VCaP (cell line): Measurements from ENCODE around the gene MICOS13.

Experiments
- H3K27ac ChIP-seq: fragments of 450-650 bp; 2 replicates; pipeline ENCODE4 v1.5.1; 2017
- TF ChIP-seq, protein P1 (sequence below): fragments of 450-650 bp; conservative IDR thresholded peaks from 2 replicates; pipeline ENCODE4 v1.5.1; 2017; ENCODE audit warnings: mild to moderate bottlenecking, moderate library complexity

The MICOS13 gene

DNA sequence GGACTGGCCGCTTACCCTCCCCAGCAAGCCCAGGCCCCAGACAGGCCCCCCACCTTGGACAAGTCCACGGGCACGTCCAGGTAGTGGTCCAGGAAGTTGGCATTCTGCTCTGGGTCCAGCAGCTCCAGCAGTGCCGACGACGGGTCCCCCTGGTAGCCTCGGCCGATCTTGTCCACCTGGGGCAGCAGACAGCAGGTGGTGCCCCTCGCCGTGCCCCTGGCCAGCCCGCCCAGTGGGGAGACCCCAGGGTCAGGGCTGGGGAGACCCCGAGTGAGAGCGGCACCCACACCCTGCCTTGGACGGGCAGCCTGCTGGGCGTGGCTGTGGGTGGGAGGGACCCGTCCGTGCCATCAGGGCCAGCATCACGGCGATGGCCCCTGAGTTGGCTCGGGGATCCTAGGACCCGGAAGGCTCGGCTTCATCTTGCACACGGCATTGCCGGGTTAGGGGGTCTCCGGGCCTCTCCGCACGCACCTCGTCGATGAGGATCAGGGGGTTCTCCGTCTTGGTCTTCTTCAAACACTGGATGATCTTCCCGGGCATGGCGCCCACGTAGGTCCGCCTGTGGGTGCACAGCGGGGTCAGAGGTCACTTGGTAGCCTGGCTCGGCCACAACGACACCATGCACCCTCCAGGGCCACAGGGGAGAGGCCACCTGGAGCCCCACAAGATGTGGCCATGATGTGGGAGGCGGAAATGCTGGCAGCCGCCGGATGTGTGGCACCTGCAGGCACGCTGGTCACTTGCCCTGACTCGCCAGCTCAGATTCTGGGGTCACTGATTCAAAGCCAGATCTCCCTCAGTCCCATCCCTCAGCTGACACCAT, 16.1 kb upstream of the MICOS13 start:
- TF ChIP-seq, protein P1, sequence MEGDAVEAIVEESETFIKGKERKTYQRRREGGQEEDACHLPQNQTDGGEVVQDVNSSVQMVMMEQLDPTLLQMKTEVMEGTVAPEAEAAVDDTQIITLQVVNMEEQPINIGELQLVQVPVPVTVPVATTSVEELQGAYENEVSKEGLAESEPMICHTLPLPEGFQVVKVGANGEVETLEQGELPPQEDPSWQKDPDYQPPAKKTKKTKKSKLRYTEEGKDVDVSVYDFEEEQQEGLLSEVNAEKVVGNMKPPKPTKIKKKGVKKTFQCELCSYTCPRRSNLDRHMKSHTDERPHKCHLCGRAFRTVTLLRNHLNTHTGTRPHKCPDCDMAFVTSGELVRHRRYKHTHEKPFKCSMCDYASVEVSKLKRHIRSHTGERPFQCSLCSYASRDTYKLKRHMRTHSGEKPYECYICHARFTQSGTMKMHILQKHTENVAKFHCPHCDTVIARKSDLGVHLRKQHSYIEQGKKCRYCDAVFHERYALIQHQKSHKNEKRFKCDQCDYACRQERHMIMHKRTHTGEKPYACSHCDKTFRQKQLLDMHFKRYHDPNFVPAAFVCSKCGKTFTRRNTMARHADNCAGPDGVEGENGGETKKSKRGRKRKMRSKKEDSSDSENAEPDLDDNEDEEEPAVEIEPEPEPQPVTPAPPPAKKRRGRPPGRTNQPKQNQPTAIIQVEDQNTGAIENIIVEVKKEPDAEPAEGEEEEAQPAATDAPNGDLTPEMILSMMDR: no peak
- H3K27ac ChIP-seq: no peak overlapping the region

DNA sequence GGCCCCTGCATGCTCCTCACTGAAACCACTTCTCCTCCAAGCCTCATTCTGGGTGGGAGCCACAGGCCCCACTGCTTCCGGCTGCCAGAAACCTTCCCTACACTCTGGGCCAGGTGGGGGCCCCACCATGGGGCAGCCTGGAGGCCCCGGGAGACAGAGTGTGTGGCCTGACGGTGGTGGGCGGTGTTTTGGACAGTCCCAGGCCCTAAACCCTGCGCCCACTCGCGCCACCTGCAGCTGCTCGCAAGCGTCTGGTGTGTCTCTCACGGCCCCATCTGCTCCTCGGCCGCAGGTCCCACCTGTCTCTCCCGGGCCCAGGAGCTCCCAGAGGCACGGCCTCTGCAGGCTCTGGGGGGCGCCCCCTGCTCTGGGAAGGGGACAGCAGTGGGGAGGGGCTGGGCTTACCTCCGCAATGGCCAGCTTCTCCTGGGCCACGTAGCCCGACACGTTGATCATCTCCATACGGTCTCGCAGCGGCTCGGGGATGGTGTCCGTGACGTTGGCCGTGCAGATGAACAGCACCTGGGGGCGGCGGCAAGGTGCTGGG, 15.4 kb upstream of the MICOS13 start:
- TF ChIP-seq, protein P1: no peak
- H3K27ac ChIP-seq: no peak overlapping the region

DNA sequence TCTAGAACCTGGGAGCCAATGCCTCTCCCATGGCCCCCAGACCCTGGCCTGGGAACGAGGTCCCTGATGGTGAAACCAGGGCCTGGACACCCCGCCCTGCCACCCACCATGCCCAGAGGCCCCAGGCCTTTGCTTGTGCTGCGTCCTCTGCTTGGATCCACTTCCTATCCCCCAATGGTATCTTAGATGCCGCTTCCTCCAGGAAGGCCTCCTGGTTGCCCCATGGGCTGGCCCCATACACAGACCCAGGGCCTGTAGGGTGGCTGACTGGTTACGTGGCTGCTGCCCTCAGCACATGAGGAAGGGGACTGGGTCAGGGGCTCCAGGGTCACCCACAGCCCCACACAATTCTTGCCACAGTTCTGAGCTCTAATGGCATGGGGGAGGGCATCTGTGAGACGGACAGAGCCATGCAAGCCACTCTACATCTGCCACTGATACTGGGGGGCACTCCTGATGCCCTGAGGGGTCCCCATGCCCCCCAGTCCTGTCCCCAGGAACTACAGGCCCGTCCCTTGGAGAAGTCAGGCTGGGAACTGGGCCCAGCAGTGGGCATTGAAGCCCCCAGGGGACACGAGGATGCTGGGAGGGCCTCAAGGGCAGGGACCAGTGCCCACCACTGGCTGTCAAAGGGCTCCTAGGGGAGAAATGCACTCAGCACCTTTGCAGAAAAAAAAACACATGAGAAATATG, 14.8 kb upstream of the MICOS13 start:
- no peak overlapping the region for H3K27ac ChIP-seq
- TF ChIP-seq, protein P1: no peak

DNA sequence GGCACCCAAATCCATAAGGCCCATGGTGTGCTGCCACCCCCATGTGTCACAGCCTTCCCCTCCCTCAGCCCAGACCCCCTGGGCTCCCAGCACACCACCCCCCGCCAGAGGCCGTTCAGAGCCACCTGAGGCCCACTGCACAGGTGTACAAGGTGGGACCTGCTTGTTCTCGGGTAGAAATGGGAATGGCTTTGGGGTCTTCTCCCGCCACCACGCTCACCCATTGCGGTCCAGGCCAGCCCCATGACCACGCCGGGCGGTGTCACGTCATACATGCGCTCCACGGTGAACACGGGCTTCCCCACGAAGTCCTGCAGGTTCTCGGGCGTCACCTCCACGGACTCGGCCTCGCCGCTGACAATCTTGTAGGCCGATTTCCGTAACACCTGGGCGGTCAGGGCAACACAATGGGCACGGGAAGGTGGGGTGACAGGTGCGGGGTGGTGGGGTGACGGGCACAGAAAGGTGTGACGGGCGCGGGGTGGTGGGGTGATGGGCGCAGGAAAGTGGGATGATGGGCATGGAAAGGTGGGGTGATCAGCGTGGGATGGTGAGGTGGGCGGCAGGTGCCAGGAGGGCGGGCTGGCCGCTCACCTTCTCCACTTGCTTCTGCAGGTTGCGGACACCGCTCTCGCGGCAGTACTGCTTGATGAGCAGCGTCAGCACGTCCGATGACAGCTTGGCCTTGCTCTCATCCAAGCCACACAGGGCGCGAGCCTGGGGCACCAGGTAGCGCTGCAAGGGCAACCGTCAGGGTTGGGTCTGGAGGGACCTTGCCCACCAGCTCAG, 14.0 kb upstream of the MICOS13 start:
- TF ChIP-seq, protein P1: no peak
- no peak overlapping the region for H3K27ac ChIP-seq

DNA sequence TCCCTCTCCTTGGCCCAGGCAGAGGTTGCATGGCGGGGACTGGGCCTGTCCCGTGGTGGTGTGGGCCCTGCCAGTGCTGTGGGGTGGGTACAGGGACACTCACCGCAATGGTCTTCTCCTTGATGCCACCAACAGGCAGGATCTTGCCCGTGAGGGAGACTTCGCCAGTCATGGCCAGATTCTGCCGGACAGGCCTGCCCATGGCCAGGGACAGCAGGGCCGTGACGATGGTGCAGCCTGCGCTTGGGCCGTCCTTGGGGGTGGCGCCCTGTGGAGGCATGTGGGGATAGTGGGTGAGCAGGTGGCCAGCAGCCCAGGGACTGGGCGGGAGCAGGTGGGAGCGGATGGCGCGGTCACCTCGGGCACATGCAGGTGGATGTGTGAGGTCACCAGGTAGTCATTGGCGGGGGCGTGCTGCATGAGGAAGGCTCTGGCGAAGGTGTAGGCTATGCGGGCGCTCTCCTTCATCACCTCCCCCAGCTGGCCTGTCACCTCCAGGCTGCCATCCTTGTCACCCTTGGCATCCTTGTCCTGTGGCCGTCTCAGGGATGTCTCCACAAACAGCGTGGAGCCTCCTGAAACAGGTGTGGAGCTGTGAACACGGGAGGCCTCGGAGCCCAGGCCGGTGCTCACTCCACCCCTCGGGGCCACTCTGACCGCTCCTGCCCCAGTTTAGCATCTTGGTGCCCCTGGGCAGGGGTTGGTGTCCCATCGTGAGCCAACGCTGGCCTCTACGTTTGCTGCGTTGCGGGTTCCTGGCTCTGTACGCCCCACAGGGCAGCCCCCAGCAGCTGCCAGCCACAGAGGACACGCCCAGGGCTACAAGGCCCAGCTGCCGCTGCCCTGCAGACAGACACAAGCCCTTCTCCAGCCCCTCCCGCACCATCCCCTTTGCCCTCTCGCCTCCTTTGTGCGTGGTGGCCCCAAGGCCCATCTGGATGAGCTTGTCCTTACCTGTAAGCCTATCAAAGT, 13.2 kb upstream of the MICOS13 start:
- TF ChIP-seq, protein P1: no peak
- no peak overlapping the region for H3K27ac ChIP-seq

DNA sequence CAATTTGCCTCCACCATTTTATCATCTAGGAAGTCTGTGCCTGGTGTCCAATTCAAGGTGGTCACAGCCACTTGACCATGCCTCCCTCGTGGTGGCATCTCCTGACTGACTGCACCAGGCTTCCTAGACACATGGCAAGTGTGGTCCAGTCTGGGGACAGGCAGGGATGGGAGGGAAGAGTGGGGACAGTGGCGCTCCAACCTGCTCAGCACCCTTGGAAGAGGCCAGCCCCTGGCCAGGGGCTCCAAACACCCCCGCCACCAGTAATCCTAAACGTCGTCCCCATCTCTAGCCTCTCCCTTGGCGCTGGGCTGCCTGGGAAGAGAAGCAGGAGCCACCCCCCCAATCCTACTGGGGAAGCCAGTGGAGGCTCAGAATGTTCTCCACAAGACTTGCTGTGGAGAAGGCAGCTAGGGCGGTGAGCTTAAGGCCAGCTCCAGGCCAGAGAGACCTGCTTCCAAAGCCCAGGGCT, 12.4 kb upstream of the MICOS13 start:
- H3K27ac ChIP-seq: no peak overlapping the region
- TF ChIP-seq, protein P1: no peak
